NOMO-1 (cell line): ENCODE results near the gene TMEM231.
A peak's percentile ranks its signal among the peaks of the same experiment; 100 is the strongest.
"Not testable (repeated sequence)": the region's sequence is repeated elsewhere in the genome, so short reads cannot be mapped to it uniquely, and the experiment has no call there.

Source experiments
- DNase-seq, 2 experiments: peaks; one replicate each; lab custom pipeline; 2025; ENCODE audit not compliant: unreplicated experiment in 2 of 2; lab: John Stamatoyannopoulos, UW

The TMEM231 gene

GRCh38 chr16:75555707-75556430 lies at the start of gene TMEM231:
TSS of gene TMEM231 (minus strand) at chr16:75556252. CDS start at chr16:75556209, 43 bp downstream.
- peak; percentile 85 to 89 for DNase-seq

DNA sequence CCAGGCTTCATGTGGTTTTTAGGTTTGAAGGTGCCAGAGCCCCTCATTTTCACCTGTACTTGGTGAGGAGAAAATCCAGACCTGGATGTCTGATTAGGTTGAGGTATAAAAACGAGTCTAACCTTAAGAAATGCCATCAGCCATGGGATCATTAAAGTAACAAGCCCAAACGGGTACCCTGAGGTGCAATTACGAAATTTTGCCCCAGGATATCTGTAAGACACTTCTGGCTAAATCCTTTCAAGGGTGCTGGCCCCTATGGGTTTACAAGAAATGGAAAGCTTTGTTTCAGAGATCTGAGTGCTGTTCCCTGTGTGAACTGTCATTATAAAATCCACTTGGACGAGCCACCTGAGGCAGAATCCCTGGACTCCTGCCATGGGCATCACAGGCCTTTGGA lies 47.2 kb upstream of the TMEM231 start:
- DNase-seq: no peak

- DNase-seq: no peak
Observed at GRCh38 chr16:75599452-75600277, 43.6 kb upstream of the TMEM231 start.

DNA sequence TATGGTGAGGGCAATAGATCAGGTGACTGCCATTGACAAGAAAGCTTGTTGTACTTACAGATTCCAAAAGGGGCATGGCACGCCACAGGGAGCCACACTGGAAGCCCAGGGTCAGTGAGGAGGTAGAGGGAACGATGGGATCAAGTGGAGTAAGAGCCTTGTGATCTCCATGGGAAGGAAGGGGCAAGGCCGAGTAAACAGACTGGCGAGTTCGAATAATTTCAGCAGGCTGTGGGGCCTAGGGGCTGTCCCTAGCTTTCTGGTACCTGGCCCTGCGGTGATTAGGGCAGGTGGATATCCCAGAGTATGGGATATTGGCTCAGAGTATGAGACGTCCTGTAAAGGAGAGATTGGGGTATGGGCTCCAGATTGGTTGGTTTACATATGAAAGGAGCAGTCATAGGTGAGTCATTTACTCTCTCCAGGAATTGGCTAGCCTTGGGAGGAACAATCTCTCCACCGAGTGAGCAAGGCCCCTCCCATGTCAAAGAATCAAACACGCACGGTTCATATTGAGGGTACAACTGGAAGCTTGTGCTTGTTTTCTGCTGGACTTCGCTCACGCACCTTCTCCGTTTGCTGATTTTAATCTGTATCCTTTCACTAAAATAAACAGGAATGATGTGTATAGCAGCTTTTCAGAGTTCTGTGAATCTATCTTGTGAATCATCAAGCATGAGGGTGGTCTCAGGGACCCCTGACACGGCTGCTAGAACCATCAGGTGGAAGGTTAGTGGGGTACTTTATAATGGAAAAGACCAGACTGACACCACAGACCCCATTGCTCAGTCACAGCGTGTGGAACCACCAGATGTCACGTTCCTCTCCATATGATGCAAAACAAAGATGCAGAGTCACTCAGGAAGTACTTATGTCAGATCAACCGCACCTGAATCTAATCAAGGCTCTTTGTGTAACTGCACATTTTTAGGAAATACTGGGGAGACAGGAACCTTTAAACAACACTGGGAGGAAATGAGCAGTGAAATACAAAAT lies 38.1 kb upstream of the TMEM231 start:
- DNase-seq: peak; percentile 13 to 86

DNA sequence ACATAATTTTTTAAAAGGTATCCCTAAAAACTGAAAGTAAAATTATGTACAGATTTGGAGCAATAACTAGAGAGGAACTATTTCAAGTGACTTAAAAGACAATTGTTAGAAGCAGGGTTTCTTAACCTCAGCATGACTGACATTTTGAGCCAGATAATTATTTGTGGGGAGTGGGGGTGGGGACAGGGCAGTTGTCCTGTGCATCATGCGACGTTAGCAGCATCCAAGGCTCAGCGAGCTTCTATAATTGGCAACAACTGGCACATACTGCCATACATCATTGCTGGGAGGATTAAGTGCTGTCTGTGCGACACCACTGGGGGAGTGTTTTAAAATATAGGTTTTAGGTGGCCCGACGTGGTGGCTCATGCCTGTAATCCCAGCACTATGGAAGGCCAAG lies 37.3 kb upstream of the TMEM231 start:
- peak; percentile 36 to 47 for DNase-seq

DNA sequence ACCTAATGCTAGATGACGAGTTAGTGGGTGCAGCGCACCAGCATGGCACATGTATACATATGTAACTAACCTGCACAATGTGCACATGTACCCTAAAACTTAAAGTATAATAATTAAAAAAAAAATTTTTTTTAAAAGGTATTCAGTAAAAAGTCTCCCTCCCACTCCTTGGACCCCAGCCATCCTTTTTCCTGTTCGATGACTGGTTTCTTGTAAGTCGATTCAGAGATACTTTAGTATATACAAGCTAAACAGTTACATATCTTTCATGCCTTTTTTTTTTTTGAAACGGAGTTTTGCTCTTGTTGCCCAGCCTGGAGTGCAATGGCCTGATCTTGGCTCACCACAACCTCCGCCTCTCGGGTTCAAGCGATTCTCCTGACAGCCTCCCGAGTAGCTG lies 35.9 kb upstream of the TMEM231 start:
- DNase-seq: not testable (repeated sequence)

DNA sequence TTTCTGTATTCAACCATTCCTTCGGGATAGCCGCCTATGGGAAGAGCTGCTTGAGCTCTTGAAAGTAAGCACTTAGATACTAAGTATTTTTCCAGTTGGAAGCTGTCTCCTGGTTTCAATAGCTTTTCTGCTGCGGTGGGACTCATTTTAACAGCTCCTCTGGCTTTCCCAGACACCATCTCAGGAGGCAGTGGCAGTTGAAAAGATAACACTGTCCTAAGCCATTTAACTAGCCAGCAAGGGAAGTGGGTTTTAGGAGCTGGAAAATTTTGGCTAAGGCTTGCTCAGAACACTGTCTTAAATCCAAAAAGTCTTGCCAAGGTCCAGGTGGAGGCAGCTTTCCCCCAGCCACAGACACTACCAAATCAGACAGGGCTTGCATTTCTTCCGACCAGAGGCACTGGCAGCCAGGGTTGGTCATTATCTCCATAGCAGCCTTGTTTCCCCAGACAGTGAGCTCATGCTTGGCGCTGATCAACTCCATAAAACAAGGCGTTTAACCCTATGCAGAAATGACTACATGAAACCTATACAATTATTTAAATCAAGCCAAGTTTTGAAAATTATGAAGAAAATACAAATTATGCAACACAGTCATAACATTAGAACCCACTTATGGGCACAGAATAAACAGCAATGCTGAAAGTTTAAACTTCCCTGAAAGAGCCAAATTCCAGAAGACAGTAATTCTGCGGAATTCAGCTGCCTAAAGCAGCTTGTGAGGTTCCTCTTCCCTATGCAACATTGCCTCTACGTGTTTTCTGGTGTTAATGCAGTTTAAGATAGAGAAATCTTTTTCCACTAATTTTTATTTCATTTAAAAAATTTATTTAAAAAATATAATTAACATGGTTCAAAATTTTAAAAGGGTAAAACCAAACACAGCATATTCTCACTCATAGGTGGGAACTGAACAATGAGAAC lies 35.1 kb upstream of the TMEM231 start:
- DNase-seq: no peak

GRCh38 chr16:75589306-75589705 lies 33.3 kb upstream of the TMEM231 start:
- DNase-seq: no peak

- DNase-seq: no peak
Observed at GRCh38 chr16:75588716-75589115, 32.7 kb upstream of the TMEM231 start.

GRCh38 chr16:75584108-75584507 lies 28.1 kb upstream of the TMEM231 start:
- peak; percentile 14 to 28 for DNase-seq

- DNase-seq: peak; percentile 67 to 73
Observed at GRCh38 chr16:75579281-75579834, 23.3 kb upstream of the TMEM231 start.

- peak in 1 of 2 experiments; percentile 29 for DNase-seq
Observed at GRCh38 chr16:75578725-75579124, 22.7 kb upstream of the TMEM231 start.

GRCh38 chr16:75578212-75578611 lies 22.2 kb upstream of the TMEM231 start:
- DNase-seq: no peak

DNA sequence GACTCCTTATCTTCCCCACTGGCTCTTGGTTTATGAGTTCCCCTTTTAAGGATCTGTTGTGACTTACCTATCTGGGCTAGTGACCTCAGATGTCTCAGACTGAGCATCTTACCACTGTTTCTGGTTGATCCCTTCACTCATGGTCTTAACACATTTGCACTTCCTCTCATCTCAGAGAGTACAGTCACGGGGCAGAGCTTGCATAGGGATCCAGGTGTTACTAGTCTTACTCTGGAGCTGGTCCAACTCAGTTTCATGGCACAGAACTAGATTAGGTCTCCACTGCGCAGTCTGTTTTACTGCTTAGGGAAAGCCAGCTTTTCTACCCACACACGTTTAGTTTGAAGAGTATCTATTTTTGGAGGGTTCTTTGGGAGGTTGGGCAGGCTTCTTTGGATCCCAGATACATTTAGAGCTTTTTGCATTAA lies 20.3 kb upstream of the TMEM231 start:
- no peak for DNase-seq

GRCh38 chr16:75575958-75576357 lies 19.9 kb upstream of the TMEM231 start:
- no peak for DNase-seq

GRCh38 chr16:75573955-75574354 lies 17.9 kb upstream of the TMEM231 start:
- DNase-seq: no peak

DNA sequence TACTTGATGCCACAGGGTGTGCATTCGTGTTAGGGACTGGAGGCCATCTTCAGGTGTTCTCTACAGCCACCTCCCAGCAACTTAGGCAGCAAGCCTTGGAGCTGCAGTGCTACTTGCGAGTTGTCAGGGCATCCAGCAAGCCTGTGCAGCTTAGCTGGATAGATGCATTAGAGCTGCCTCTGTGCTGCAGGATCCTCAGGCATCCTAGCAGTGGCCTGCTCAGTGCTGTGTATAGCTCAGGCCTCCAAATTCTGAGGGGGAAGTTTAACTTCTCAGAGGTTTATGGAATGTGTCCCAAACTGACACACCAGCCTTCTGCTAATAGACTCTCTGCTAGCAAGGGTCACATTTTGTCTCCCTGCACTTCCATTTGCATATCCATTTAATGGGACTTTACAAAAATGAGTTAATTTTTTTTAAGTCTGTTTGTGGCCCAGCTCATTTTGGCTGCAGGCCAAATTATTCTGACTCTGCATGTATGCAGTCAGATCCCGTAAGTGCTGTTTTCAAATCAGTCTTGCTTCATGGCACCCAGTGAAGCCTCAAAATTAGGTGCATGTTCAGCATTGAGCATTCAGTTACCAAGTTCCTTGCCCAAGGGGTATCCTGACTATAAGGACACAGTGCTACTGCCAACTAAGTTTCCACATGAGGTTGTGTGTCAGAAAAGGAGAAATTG lies 17.0 kb upstream of the TMEM231 start:
- no peak for DNase-seq

DNA sequence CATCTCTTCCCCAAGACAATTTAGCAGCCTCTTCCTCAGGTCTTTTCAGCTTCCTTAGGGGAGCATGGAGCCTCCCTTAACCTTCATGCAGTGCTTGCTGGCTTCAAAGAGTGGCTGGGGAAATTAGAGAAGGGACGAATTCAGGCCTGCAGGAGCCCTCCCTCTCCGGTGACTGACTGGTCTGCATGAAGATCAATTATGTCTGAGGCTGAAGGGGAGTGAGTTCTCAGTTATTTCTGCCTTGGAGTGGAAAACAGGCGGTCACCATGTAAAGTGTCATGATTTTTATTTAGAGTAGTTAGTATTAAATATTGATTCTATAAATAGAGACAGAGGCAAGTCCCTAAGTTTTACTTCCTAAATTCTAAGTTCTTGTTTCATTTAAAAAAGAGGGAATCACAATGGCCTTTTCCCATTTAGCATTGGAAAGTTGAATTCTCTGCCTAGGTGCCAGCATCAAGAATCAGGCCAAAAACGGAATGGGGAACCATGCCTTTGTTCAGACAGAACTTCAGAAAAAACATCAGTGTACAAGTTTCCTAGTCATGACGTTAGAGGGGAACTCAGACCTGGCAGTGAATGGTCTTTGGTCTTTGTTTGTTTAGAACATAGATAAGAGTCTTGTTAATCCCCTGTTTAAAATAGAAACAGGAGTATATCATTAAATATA lies 14.5 kb upstream of the TMEM231 start:
- peak in 1 of 2 experiments; percentile 42 for DNase-seq
